GM18505 (cell line): ENCODE measurements around the gene FXYD1.
A peak's percentile ranks its signal among the peaks of the same experiment; 100 is the strongest.

Experiments
- ATAC-seq: cut with Tn5 transposase; IDR thresholded peaks from one replicate; pipeline ENCODE4 v1.9.1; 2021; ENCODE audit not compliant: unreplicated experiment
- POLR2A ChIP-seq: IDR thresholded peaks from 4 replicates; pipeline ENCODE4 v1.6.1; 2011; ENCODE audit warnings: borderline replicate concordance; ENCODE audit not compliant: insufficient read depth, insufficient read length; ENCODE audit errors: extremely low read depth

The FXYD1 gene

DNA sequence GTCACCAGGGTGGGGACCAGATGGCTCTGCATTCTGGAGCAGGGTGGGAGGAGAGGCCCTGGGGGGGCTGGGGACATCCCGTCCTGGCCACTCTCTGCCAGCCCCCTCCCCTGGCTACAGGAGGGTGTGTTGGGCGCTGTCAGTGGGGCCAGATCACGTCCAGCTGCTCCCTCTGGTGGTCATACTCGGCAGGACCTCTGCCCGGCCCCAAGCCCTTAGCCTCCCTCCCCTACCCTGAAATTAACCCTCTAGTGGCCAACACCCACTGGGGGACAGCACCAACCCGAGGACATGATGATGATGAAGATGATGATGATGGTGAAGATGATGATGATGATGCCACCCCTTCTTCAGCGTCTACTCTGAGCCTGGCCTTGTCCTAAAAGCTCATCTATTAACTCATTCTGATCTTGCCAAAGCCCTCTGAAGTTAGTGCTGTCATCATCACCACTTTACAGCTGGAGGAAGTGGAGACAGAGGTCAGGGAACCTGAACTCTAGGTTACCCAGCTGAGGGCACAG lies 3.2 kb upstream of the FXYD1 start:
- no peak for TF ChIP-seq POLR2A
- ATAC-seq: no peak

GRCh38 chr19:35136231-35136630 lies 2.4 kb upstream of the FXYD1 start:
- ATAC-seq: no peak
- no peak for TF ChIP-seq POLR2A

- no peak for TF ChIP-seq POLR2A
- ATAC-seq: no peak
Measured at GRCh38 chr19:35136977-35137702, 1.5 kb upstream of the FXYD1 start.

GRCh38 chr19:35140207-35140961 lies 1.8 kb downstream of the FXYD1 start:
- TF ChIP-seq POLR2A: no peak
- ATAC-seq: no peak

DNA sequence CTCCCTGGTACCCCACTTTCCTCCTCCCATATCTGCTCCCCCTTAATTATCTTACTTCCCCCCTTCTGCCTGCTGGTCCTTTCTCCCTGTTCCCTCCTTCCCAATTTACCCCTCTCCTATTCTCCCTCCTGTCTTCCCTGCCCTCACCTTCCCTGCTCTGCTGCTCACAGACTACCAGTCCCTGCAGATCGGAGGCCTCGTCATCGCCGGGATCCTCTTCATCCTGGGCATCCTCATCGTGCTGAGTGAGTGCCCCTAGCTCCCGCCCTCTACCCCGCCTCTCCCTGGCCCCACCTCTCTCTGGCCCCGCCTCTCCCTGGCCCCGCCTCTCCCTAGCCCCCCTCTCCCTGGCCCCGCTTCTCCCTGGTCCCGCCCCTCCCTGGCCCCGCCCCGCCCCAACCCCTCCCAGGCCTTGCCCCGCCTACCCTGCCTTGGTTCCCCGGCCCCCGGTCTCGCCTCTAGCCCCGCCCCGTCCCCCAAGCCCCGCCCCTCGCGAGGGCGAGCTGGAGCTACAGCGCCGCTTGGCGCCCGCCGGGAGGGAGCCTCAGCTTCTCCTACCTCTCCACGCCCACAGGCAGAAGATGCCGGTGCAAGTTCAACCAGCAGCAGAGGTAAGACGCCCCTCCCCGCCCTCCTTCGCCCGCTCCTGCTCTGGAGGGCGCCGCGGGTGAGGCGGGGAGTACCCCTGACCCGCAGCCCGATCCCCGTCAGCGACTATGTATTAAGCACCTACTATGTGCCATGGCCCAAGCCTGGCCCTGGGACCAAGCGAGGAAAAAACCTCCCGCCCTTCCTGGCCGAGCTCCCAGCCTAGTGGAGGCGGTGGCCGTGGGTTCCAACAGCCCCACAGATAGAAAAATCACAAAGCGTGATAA lies 2.6 kb downstream of the FXYD1 start:
- ATAC-seq: peak; percentile 62

GRCh38 chr19:35141837-35142605 lies 3.4 kb downstream of the FXYD1 start:
- ATAC-seq: no peak
- no peak for TF ChIP-seq POLR2A

More for the DNA sequence above, 2.6 kb downstream of the FXYD1 start:
- TF ChIP-seq POLR2A: no peak

- ATAC-seq: no peak
- no peak for TF ChIP-seq POLR2A
Measured at GRCh38 chr19:35142606-35143230, 4.1 kb downstream of the FXYD1 start.

GRCh38 chr19:35143231-35143715 lies 4.6 kb downstream of the FXYD1 start, which contains the start of gene FXYD7:
FXYD7 (plus strand) TSS chr19:35143255; CDS start chr19:35143334, 79 bp downstream.
- ATAC-seq: no peak
- no peak for TF ChIP-seq POLR2A

- no peak for TF ChIP-seq POLR2A
- no peak for ATAC-seq
Measured at GRCh38 chr19:35143818-35144217, 5.2 kb downstream of the FXYD1 start.

- ATAC-seq: no peak
- TF ChIP-seq POLR2A: no peak
Measured at GRCh38 chr19:35144259-35144599, 5.6 kb downstream of the FXYD1 start.

DNA sequence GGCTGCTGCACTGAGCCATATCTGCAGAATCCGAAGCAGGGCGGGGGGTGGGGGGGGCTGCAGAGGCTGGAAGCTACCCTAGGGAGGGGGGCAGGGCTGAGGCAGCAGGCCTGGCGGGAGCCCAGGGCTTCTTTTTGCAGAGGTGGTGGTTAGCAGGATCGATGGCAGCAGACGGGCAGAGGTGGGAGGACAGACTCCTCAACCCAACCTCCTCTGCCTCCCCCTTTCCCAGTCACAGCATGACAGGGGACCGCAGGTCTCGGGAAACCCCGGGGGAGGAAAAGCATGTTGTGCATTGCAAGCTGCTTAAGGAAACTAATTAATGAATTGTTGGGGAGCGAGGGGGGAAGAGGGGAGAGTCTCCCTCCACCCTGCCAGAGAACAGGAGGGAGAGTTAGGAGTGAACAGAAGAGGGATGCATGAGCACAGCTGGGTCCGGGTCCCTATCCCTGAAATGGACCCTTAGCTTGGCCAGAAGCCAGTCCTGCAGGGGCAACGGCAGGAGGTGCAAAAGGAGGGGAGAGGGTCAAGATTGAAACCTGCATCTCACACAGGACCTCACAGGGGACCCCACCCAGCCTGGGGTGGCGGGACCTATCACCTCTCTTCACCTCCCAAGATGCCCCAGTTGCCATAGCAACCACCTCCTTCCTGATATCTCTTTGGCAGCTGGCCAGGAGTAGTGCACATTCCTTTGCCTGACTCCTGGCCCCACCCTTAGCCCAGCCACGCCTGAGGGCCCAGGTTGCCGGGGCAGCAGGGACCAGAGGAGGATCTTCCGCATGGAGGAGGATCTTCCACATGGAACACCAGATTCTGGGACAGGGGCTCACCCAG lies 6.2 kb downstream of the FXYD1 start:
- ATAC-seq: no peak
- TF ChIP-seq POLR2A: no peak
